SKM-1 (cell line): ENCODE results near the gene OR56A3.

Experiments used
- DNase-seq: peaks from one replicate; lab custom pipeline; 2025; ENCODE audit not compliant: unreplicated experiment; lab: John Stamatoyannopoulos, UW

The OR56A3 gene

GRCh38 chr11:5973530-5973929 is 31.5 kb downstream of the OR56A3 start:
- DNase-seq = no peak

GRCh38 chr11:5983443-5983842 is 41.4 kb downstream of the OR56A3 start:
- no peak for DNase-seq

- no peak for DNase-seq
These were observed 44.8 kb downstream of the OR56A3 start, which contains the start of gene OR52L1 for GRCh38 chr11:5986885-5987284. Gene OR52L1, minus strand, starts transcription at chr11:5986985. Its CDS starts 55 bp downstream, at chr11:5986930.

GRCh38 chr11:5989203-5989602 is 47.2 kb downstream of the OR56A3 start:
- no peak for DNase-seq

GRCh38 chr11:5992150-5992549 is 50.1 kb downstream of the OR56A3 start:
- DNase-seq = no peak

GRCh38 chr11:5992604-5993251 is 50.7 kb downstream of the OR56A3 start:
- DNase-seq = peak; percentile 35

GRCh38 chr11:5994791-5995190 is 52.7 kb downstream of the OR56A3 start:
- no peak for DNase-seq
